HL-60 (cell line): ENCODE results near the gene NRCAM.

ENCODE experiments used
- CTCF ChIP-seq: IDR thresholded peaks from one replicate; pipeline ENCODE4 v1.5.1; 2011; ENCODE audit warnings: low read length, control low read depth, inconsistent platforms; ENCODE audit not compliant: insufficient read depth
- GABPA ChIP-seq: IDR thresholded peaks from 2 replicates; pipeline ENCODE4 v1.6.1; 2012; ENCODE audit warnings: low read depth
- POLR2AphosphoS5 ChIP-seq: IDR thresholded peaks from 2 replicates; pipeline ENCODE4 v1.6.1; 2012; ENCODE audit warnings: low read depth
- REST ChIP-seq: IDR thresholded peaks from 2 replicates; pipeline ENCODE4 v1.6.1; 2012; ENCODE audit warnings: low read depth; ENCODE audit not compliant: insufficient replicate concordance
- SPI1 ChIP-seq: IDR thresholded peaks from 2 replicates; pipeline ENCODE4 v1.6.1; 2012; ENCODE audit warnings: low read depth, mild to moderate bottlenecking, borderline replicate concordance

- TF ChIP-seq CTCF (no peak), POLR2AphosphoS5 (no peak), REST (no peak), GABPA (no peak), SPI1 (no peak)
Observed at GRCh38 chr7:108316708-108317107, 139.5 kb downstream of the NRCAM start.
